Esophagus muscularis mucosa (tissue), 4 donors: Measurements from ENCODE around the gene ATP9A.

Experiments
- EP300 ChIP-seq: sonication (generic); formaldehyde crosslinking; IDR thresholded peaks from one replicate; pipeline ENCODE4 v1.6.1; 2017; ENCODE audit warnings: antibody characterized with exemption
- POLR2A ChIP-seq: fragments of 450-650 bp; IDR thresholded peaks from one replicate; pipeline ENCODE4 v1.6.1; 2017; ENCODE audit warnings: antibody characterized with exemption, moderate library complexity, mild to moderate bottlenecking, low read depth
- TF ChIP-seq, protein P1 (sequence below), 3 experiments: fragments of 200-600 bp in 2 of 3; fragments of 450-650 bp in 1 of 3; sonication (generic) in 2 of 3; IDR thresholded peaks; one replicate each; pipeline ENCODE4 v1.5.1; 2017 to 2019; ENCODE audit warnings: antibody characterized with exemption in 3 of 3, mild to moderate bottlenecking in 2 of 3, moderate library complexity in 1 of 3

DNA sequence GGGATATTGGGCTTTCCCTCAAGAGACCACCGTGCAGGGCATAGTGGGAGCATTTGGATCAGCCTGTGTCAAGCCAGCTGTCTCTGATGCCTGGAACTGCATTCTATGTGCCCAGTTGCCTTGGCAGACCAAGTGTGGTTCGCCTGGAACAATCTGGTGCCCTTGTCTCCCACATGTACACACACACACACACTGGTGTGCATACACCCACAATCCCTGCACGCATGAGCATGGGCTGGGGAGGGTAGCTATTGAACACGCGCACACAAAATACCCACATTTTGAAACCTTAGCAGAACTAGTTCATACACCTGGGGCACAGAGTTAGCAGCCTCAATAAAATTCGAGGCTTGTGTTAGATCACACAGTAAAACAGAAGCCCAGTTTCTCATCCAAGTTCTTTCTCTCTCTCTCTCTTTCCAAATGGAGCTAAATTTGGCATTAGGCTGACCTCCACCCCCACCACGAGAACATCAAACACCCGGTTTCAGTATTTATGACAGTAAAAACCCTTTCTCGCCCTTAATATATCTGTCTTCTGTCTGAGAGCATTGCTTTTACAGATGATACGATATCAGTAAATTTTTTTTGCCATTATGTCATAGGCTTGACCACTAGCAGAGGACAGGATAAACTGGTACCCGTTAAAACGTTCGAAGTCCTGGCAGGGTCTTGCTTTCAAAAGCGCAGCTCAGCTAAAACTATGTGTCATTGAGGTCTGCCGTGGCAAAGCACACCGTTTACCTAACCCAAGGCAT is 207.5 kb downstream of the ATP9A start:
- no peak for TF ChIP-seq POLR2A
- TF ChIP-seq, protein P1, sequence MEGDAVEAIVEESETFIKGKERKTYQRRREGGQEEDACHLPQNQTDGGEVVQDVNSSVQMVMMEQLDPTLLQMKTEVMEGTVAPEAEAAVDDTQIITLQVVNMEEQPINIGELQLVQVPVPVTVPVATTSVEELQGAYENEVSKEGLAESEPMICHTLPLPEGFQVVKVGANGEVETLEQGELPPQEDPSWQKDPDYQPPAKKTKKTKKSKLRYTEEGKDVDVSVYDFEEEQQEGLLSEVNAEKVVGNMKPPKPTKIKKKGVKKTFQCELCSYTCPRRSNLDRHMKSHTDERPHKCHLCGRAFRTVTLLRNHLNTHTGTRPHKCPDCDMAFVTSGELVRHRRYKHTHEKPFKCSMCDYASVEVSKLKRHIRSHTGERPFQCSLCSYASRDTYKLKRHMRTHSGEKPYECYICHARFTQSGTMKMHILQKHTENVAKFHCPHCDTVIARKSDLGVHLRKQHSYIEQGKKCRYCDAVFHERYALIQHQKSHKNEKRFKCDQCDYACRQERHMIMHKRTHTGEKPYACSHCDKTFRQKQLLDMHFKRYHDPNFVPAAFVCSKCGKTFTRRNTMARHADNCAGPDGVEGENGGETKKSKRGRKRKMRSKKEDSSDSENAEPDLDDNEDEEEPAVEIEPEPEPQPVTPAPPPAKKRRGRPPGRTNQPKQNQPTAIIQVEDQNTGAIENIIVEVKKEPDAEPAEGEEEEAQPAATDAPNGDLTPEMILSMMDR (IDR thresholded peaks at IDR 0.05) = no peak
- TF ChIP-seq EP300 = no peak
